NCI-H345 treated with DMSO at 0.1 percent for 48 hours (cell line): ENCODE data around the gene OR8G5.

Experiments
- DNase-seq: peaks from one replicate; lab custom pipeline; 2025; ENCODE audit not compliant: unreplicated experiment; lab: John Stamatoyannopoulos, UW

Gene OR8G5

GRCh38 chr11:124285610-124286344 lies 29.6 kb downstream of the OR8G5 start:
- DNase-seq: no peak

DNA sequence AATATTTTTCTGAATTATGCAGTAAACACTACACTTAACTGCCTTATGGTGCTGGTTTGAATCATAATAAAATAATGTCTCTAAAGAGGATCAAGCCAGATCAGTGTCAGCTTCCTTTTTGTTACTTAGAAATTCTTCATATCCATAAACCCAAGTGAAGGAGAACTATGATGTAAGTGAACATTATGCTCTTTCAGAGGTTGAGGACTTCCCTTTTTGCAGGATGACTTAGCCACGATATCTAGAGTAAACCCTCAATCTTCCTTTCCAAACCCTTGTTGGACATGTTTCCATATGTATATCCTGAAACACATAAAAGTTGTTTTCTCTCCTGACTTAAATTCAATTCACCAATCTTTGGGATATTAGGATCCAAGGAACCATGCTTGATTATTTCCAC lies 38.5 kb downstream of the OR8G5 start:
- DNase-seq: no peak

GRCh38 chr11:124296016-124296415 lies 39.8 kb downstream of the OR8G5 start:
- DNase-seq: no peak

- no peak for DNase-seq
These were observed 41.7 kb downstream of the OR8G5 start for GRCh38 chr11:124297921-124298320.

- DNase-seq: no peak
These were observed 45.4 kb downstream of the OR8G5 start for GRCh38 chr11:124301548-124301947.

DNA sequence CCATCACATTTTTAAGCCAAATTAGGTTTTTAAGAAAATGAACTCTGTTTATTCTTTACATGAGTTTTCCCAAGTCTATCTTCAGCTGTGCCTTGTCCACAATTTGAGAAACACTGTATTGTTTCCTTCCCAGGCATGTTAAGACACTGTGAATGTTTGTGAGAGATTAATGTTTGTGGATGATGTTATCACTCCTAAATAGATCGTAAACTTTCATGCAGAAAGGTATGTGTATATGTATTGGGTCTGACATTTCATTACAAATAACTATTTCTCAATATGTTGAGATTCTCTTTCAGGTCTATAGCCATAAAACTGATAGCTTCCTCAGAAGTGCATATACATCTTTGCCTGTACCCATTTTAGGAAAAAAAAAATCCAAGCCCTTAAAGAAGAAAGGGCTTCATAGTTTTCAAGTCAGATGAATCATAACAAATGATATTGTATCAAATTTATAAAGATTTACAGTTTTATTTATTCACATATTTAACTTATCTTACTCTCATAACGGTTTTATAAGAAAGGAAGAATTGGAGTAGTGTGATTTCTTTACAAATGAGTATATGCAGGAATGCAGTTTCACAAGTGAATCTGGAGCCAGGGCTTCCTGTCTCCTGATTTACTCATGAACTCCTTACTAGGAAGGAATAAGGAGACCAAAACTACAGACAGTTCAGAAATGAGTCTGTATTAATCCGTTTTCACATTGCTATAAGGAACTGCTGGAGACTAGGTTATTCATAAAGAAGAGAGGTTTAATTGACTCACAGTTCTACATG lies 46.4 kb downstream of the OR8G5 start:
- DNase-seq: no peak

GRCh38 chr11:124307093-124307492 lies 50.9 kb downstream of the OR8G5 start:
- DNase-seq: no peak

DNA sequence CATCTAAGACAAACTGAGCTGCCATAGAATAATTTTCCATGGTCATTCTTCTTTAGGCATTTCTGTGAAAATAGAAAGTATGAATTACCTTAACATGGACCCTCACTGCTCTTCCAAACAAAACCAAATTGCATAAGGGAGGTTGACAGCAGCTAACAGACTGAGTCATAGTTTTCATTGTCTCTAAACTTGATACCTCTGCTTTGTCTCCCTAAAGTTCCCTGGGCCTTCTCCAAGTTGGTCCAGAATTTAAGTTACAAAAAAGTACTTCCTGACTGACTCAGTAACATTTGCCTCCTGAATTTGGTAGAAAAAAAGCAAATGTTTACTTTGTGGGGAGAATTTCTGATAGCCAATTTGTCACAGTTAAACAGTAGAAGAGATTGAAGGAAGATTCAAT lies 54.5 kb downstream of the OR8G5 start:
- no peak for DNase-seq

DNA sequence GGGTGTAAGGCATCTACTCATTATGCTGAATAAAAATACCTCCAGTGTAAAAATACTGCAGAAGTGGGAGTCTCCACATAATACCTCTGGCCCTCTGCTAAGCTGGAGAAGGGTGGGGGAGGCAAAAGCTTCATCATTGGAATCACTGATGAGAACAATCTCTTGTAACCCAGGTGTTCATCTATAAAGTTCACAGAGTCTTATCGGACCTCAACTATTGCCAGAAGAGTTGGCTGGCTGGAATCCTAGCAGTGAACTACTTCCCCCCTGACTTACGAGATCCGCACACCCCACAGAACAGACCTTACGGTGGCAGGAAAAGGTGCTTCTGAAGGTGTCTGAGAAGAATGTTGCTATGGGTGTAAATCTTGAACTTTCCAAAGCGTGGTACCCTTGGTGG lies 55.1 kb downstream of the OR8G5 start:
- no peak for DNase-seq

- DNase-seq: no peak
These were observed 55.5 kb downstream of the OR8G5 start for GRCh38 chr11:124311670-124312069.

GRCh38 chr11:124313131-124313530 lies 57.0 kb downstream of the OR8G5 start:
- no peak for DNase-seq

- DNase-seq: no peak
These were observed 57.7 kb downstream of the OR8G5 start, which contains the start of gene OR8D1 for GRCh38 chr11:124313849-124314248. TSS of gene OR8D1 (minus strand) at chr11:124313949. CDS start at chr11:124310766, 3,183 bp downstream.

- DNase-seq: no peak
These were observed 58.9 kb downstream of the OR8G5 start for GRCh38 chr11:124315052-124315451.
